SH-SY5Y (cell line): ENCODE results near the gene RCAN2.

Source experiments
- GATA2 ChIP-seq: IDR thresholded peaks from 2 replicates; pipeline ENCODE4 v1.6.1; 2011; ENCODE audit warnings: mild to moderate bottlenecking, low read depth, low read length
- GATA3 ChIP-seq: IDR thresholded peaks from 2 replicates; pipeline ENCODE4 v1.6.1; 2011; ENCODE audit warnings: low read depth, mild to moderate bottlenecking, low read length, moderate library complexity

GRCh38 chr6:46352541-46353268, 138.5 kb downstream of the RCAN2 start:
- TF ChIP-seq GATA3 (no peak), GATA2 (no peak)
